ENCODE results near the gene HRH1.
"Not testable (repeated sequence)": the region's sequence is repeated elsewhere in the genome, so short reads cannot be mapped to it uniquely, and the experiment has no call there.

The HRH1 gene

GRCh38 chr3:11143476-11143875 is 10.8 kb upstream of the HRH1 start:
- DNase-seq: peak; percentile 47

- DNase-seq: no peak
Measured at GRCh38 chr3:11144996-11145395, 9.3 kb upstream of the HRH1 start.

GRCh38 chr3:11145888-11146287 is 8.4 kb upstream of the HRH1 start:
- peak; percentile 93 for DNase-seq

GRCh38 chr3:11146773-11147660 is 7.3 kb upstream of the HRH1 start:
- DNase-seq: no peak

GRCh38 chr3:11150256-11150655 is 4.0 kb upstream of the HRH1 start:
- no peak for DNase-seq

- DNase-seq: no peak
Measured at GRCh38 chr3:11152301-11152700, 2.0 kb upstream of the HRH1 start.

- peak; percentile 42 for DNase-seq
Measured at GRCh38 chr3:11154953-11155325, 646 bp downstream of the HRH1 start.

- peak; percentile 87 for DNase-seq
Measured at GRCh38 chr3:11155341-11156025, 1.2 kb downstream of the HRH1 start.

GRCh38 chr3:11156026-11156410 is 1.7 kb downstream of the HRH1 start:
- no peak for DNase-seq

GRCh38 chr3:11157421-11157820 is 3.1 kb downstream of the HRH1 start:
- no peak for DNase-seq

- peak; percentile 93 for DNase-seq
Measured at GRCh38 chr3:11159421-11159904, 5.2 kb downstream of the HRH1 start.

- no peak for DNase-seq
Measured at GRCh38 chr3:11161666-11162065, 7.4 kb downstream of the HRH1 start.

- no peak for DNase-seq
Measured at GRCh38 chr3:11162401-11163345, 8.4 kb downstream of the HRH1 start.

- no peak for DNase-seq
Measured at GRCh38 chr3:11164607-11165006, 10.3 kb downstream of the HRH1 start.

- no peak for DNase-seq
Measured at GRCh38 chr3:11165476-11165875, 11.2 kb downstream of the HRH1 start.

- DNase-seq: not testable (repeated sequence)
Measured at GRCh38 chr3:11166807-11167400, 12.6 kb downstream of the HRH1 start.

GRCh38 chr3:11167590-11167989 is 13.3 kb downstream of the HRH1 start:
- peak; percentile 17 for DNase-seq

- DNase-seq: no peak
Measured at GRCh38 chr3:11168406-11168805, 14.1 kb downstream of the HRH1 start.

- DNase-seq: peak; percentile 85
Measured at GRCh38 chr3:11168881-11169805, 14.8 kb downstream of the HRH1 start.

GRCh38 chr3:11170052-11170770 is 15.9 kb downstream of the HRH1 start:
- DNase-seq: peak; percentile 32

Data from HCEC 1CT (cell line).